H1 (cell line): ENCODE measurements around the gene DCUN1D4. TPM values are rescaled to one million over a fixed set of nuclear protein-coding genes. Genes with fewer than 3 reads are reported as not detected.

Source experiments
- CTCF ChIA-PET: fragments of 300-600 bp; sonication (Branson Sonifier 250); formaldehyde crosslinking; loops from one replicate; lab custom pipeline; 2021; ENCODE audit not compliant: partially characterized antibody; lab: Charles Lee
- POLR2A ChIA-PET: fragments of 300-600 bp; sonication (Branson Sonifier 250); formaldehyde crosslinking; loops from one replicate; lab custom pipeline; 2021; ENCODE audit warnings: inconsistent platforms; ENCODE audit not compliant: partially characterized antibody; lab: Charles Lee
- DNase-seq, 2 experiments: peaks; one replicate each; pipeline versions ENCODE4 v3.0.0 to v3.0.0-alpha.2; 2010 to 2022; ENCODE audit warnings: low spot score in 2 of 2, low read depth in 1 of 2, mixed read lengths in 1 of 2
- FAIRE-seq: peaks from 2 replicates; lab custom pipeline; 2011; peaks lifted over from hg19 to GRCh38; lab: Jason Lieb, UNC
- H2AFZ ChIP-seq: 2 replicates; pipeline ENCODE4 v1.8.1; 2012; ENCODE audit warnings: low read length, inconsistent platforms
- H2AK5ac ChIP-seq: 2 replicates; pipeline ENCODE4 v1.6.1; 2013; ENCODE audit warnings: low read depth, low read length
- H2BK120ac ChIP-seq: replicated peaks from 2 replicates; pipeline ENCODE3; 2013; ENCODE audit warnings: low read depth, low read length, inconsistent platforms
- H2BK12ac ChIP-seq: 2 replicates; pipeline ENCODE4 v1.6.1; 2013; ENCODE audit warnings: low read depth, low read length
- H2BK15ac ChIP-seq: 2 replicates; pipeline ENCODE4 v1.6.1; 2013; ENCODE audit warnings: low read length
- H2BK20ac ChIP-seq: 2 replicates; pipeline ENCODE4 v1.6.1; 2013; ENCODE audit warnings: low read length
- H2BK5ac ChIP-seq: 2 replicates; pipeline ENCODE4 v1.6.1; 2013; ENCODE audit warnings: low read depth, low read length
- H3K14ac ChIP-seq: 2 replicates; pipeline ENCODE4 v1.6.1; 2013; ENCODE audit warnings: inconsistent platforms; ENCODE audit not compliant: insufficient read length
- H3K18ac ChIP-seq: 2 replicates; pipeline ENCODE4 v1.6.1; 2013; ENCODE audit warnings: low read length; ENCODE audit errors: extremely low read depth
- H3K23ac ChIP-seq: 2 replicates; pipeline ENCODE4 v1.6.1; 2013; ENCODE audit warnings: inconsistent platforms; ENCODE audit not compliant: insufficient read length
- H3K23me2 ChIP-seq: 2 replicates; pipeline ENCODE4 v1.6.1; 2013; ENCODE audit warnings: low read depth, low read length
- H3K27ac ChIP-seq: 2 replicates; pipeline ENCODE4 v1.6.1; 2011; ENCODE audit warnings: low read depth, low read length, inconsistent platforms
- H3K27me3 ChIP-seq, 4 experiments: replicated peaks in 1 of 4; 1 replicate in 1 of 4; 2 replicates in 3 of 4; pipeline versions ENCODE4 v1.6.1 to v1.8.1; 2011 to 2013; ENCODE audit warnings: low read length in 3 of 4, mild to moderate bottlenecking in 3 of 4, inconsistent platforms in 2 of 4, mixed read lengths in 2 of 4, moderate library complexity in 1 of 4; ENCODE audit not compliant: control insufficient read depth in 3 of 4, insufficient read depth in 3 of 4; ENCODE audit errors: extremely low read depth in 1 of 4
- H3K36me3 ChIP-seq, 4 experiments: 2 replicates each; pipeline versions ENCODE4 v1.6.1 to v1.8.1; 2011 to 2013; ENCODE audit warnings: mild to moderate bottlenecking in 4 of 4, low read length in 3 of 4, moderate library complexity in 2 of 4, control low read depth in 1 of 4, inconsistent platforms in 1 of 4; ENCODE audit not compliant: insufficient read depth in 4 of 4, control insufficient read depth in 2 of 4
- H3K4ac ChIP-seq: replicated peaks from 2 replicates; pipeline ENCODE3; 2013; ENCODE audit warnings: low read length, low read depth, mixed read lengths, inconsistent platforms; ENCODE audit not compliant: insufficient read length
- H3K4me1 ChIP-seq, 4 experiments: replicated peaks in 1 of 4; 1 replicate in 1 of 4; 2 replicates in 3 of 4; pipeline versions ENCODE4 v1.6.1 to v1.8.1; 2011 to 2013; ENCODE audit warnings: low read length in 3 of 4, inconsistent platforms in 2 of 4, mixed read lengths in 1 of 4; ENCODE audit not compliant: insufficient read depth in 4 of 4, control insufficient read depth in 3 of 4
- H3K4me2 ChIP-seq, 2 experiments: 2 replicates each; pipeline versions ENCODE4 v1.6.1 to v1.8.1; 2011 to 2013; ENCODE audit warnings: low read depth in 2 of 2, low read length in 2 of 2, control low read depth in 1 of 2, inconsistent platforms in 1 of 2, mild to moderate bottlenecking in 1 of 2; ENCODE audit not compliant: insufficient read depth in 1 of 2
- H3K4me3 ChIP-seq, 4 experiments: fragments of 200-600, 300-600 bp in 1 of 4; sonication (generic), shearing (Covaris generic), sonication (Bioruptor Twin) in 1 of 4; 2 replicates each; pipeline versions ENCODE4 v1.5.1 to v1.8.1; 2011 to 2016; ENCODE audit warnings: low read length in 4 of 4, low read depth in 3 of 4, control low read depth in 2 of 4, inconsistent platforms in 2 of 4, mild to moderate bottlenecking in 2 of 4, mixed read lengths in 1 of 4, moderate library complexity in 1 of 4; ENCODE audit not compliant: insufficient read depth in 2 of 4; ENCODE audit errors: extremely low read depth in 1 of 4
- H3K56ac ChIP-seq: replicated peaks from 2 replicates; pipeline ENCODE3; 2013; ENCODE audit warnings: low read depth, mild to moderate bottlenecking, mixed read lengths, low read length, inconsistent platforms; ENCODE audit not compliant: insufficient read length
- H3K79me1 ChIP-seq: 2 replicates; pipeline ENCODE4 v1.6.1; 2013; ENCODE audit warnings: low read depth, low read length, control low read depth
- H3K79me2 ChIP-seq, 2 experiments: 2 replicates each; pipeline versions ENCODE4 v1.6.1 to v1.8.1; 2012 to 2013; ENCODE audit warnings: low read length in 2 of 2, mild to moderate bottlenecking in 2 of 2, inconsistent platforms in 1 of 2; ENCODE audit not compliant: insufficient read depth in 2 of 2, control insufficient read depth in 1 of 2
- H3K9ac ChIP-seq, 4 experiments: replicated peaks in 1 of 4; 1 replicate in 1 of 4; 2 replicates in 3 of 4; pipeline versions ENCODE4 v1.6.1 to v1.8.1; 2011 to 2013; ENCODE audit warnings: low read depth in 3 of 4, low read length in 3 of 4, control low read depth in 2 of 4, mild to moderate bottlenecking in 2 of 4, moderate library complexity in 2 of 4, inconsistent platforms in 1 of 4; ENCODE audit errors: extremely low read depth in 1 of 4
- H3K9me3 ChIP-seq, 2 experiments: 2 replicates each; pipeline versions ENCODE4 v1.6.1 to v1.8.1; 2012 to 2013; ENCODE audit warnings: mild to moderate bottlenecking in 2 of 2, moderate library complexity in 2 of 2, control low read depth in 1 of 2, inconsistent platforms in 1 of 2, low read depth in 1 of 2, low read length in 1 of 2, mixed read lengths in 1 of 2; ENCODE audit not compliant: insufficient read depth in 2 of 2
- H4K20me1 ChIP-seq, 2 experiments: replicated peaks in 1 of 2; 2 replicates each; pipeline versions ENCODE3 to v1.8.1; 2011 to 2013; ENCODE audit warnings: inconsistent platforms in 2 of 2, low read length in 2 of 2, mild to moderate bottlenecking in 1 of 2; ENCODE audit not compliant: insufficient read depth in 2 of 2, control insufficient read depth in 1 of 2
- H4K5ac ChIP-seq: 2 replicates; pipeline ENCODE4 v1.6.1; 2013; ENCODE audit warnings: low read length, low read depth, mixed read lengths, inconsistent platforms; ENCODE audit not compliant: insufficient read length
- H4K8ac ChIP-seq: 2 replicates; pipeline ENCODE4 v1.8.0; 2013; ENCODE audit warnings: mild to moderate bottlenecking, moderate library complexity, low read length, inconsistent platforms; ENCODE audit not compliant: insufficient read depth; ENCODE audit errors: extremely low read depth
- H4K91ac ChIP-seq: replicated peaks from 2 replicates; pipeline ENCODE3; 2013; ENCODE audit warnings: low read length, mixed read lengths, inconsistent platforms; ENCODE audit not compliant: insufficient read length
- TEAD4 ChIP-seq: IDR thresholded peaks from 2 replicates; pipeline ENCODE4 v1.6.1; 2012; ENCODE audit warnings: low read depth, low read length, inconsistent platforms, mixed read lengths
- WGBS, 2 experiments: shearing (Covaris generic) in 1 of 2; methylation state at CpG; one replicate each; pipeline versions ENCODE4 v1.1.6 to v1.1.7; 2013 to 2015; ENCODE audit warnings: low lambda C conversion rate in 2 of 2, mixed read lengths in 2 of 2, inconsistent platforms in 1 of 2, low coverage in 1 of 2, missing lambda C conversion rate in 1 of 2; ENCODE audit not compliant: insufficient replicate concordance in 2 of 2, insufficient coverage in 1 of 2, insufficient read length in 1 of 2; ENCODE audit errors: extremely low coverage in 1 of 2, missing lambda C conversion rate in 1 of 2; 5-methylcytosine and 5-hydroxymethylcytosine counted together
- polyA plus RNA-seq, 7 experiments: library from polyadenylated mRNA; depleted of rRNA in 3 of 7; stranded (reverse) in 5 of 7; unstranded in 2 of 7; fragments of >200 nt in 5 of 7; fragments of 200-250 nt in 2 of 7; gene quantifications; 1 replicate in 5 of 7; 2 replicates in 1 of 7; 4 replicates in 1 of 7; pipeline versions ENCODE4 v1.2.1 to v1.2.3, GENCODE V29; 2011 to 2013; ENCODE audit warnings: missing spikeins in 2 of 7, mixed read lengths in 2 of 7
- total RNA-seq: library from RNA; stranded (reverse); fragmentation: NEBNext Ultra II Directional; extraction: Animal tissue kit (Norgen Biotek cat#: 25700); gene quantifications from 2 replicates; pipeline ENCODE4 v1.2.1, GENCODE V29; 2021

Gene DCUN1D4
- total and polyA plus RNA-seq, 2 of the 8 experiments (the other 6 are each of a cell fraction or from before 2014, with no cell fraction given), result 22.9 to 55.9 TPM

DNA sequence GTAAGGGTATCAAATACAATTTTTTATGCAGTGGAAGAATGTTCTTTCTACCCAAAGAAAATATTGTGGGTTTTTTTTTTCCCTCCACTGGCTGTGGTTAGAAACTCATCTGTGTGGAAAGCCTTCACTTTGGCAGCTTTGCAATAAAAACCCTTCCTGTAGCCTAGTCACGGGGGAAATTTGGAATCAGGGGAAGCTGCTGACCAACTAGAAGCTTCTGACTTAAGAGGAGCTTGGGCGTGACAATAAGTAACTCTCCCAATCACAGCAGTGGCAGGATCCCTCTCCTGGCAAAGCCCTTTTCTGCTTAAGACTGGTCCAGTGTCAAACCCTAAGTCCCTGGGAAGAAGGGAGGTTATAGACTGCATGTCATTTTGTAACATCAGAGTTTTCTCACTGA lies 89.3 kb downstream of the DCUN1D4 start:
- H4K8ac ChIP-seq, result no peak overlapping the region
- H3K23ac ChIP-seq, result no peak overlapping the region
- 71% methylated on average over 2 of the region's 2 CpGs; no CpG with 5 or more reads in 1 of the 2 experiments for WGBS, 2 experiments
- no peaks in the 10 kb centered on the region for H3K79me2 ChIP-seq
- no peaks in the 10 kb centered on the region for H3K9me3 ChIP-seq
- no peak overlapping the region for H3K56ac ChIP-seq
- ChIA-PET CTCF (interaction anchor here (0.7 to 1.0 kb wide), 2 partner anchors 94 to 180 kb away, joined by 3 to 4 read pairs; no protein-coding TSS in a partner anchor), POLR2A (interaction anchor here (1.1 kb wide), 1 partner anchor 9 kb away, joined by 3 read pairs; no protein-coding TSS in a partner anchor)
- H2AFZ ChIP-seq, result no peak overlapping the region
- no peak overlapping the region for H3K27ac ChIP-seq
- DNase-seq (no peak), FAIRE-seq (no peak)
- no peak overlapping the region for H2BK5ac ChIP-seq
- H3K4ac ChIP-seq, result no peak overlapping the region
- H2AK5ac ChIP-seq, result no peak overlapping the region
- H3K14ac ChIP-seq, result no peak overlapping the region
- no peak overlapping the region for H2BK20ac ChIP-seq
- no peaks in the 10 kb centered on the region for H3K23me2 ChIP-seq
- H4K5ac ChIP-seq, result no peak overlapping the region
- H2BK12ac ChIP-seq, result no peak overlapping the region
- no peak overlapping the region for H2BK120ac ChIP-seq
- H3K18ac ChIP-seq, result no peak overlapping the region
- no peaks in the 10 kb centered on the region for H3K27me3 ChIP-seq
- H4K20me1 ChIP-seq, result no peaks in the 10 kb centered on the region
- no peak overlapping the region for H3K4me3 ChIP-seq
- H3K36me3 ChIP-seq, result no peaks in the 10 kb centered on the region
- no peaks in the 10 kb centered on the region for H3K4me1 ChIP-seq
- TF ChIP-seq TEAD4, result no peak
- H3K4me2 ChIP-seq, result no peak overlapping the region
- H4K91ac ChIP-seq, result no peak overlapping the region
- no peaks in the 10 kb centered on the region for H3K79me1 ChIP-seq
- H2BK15ac ChIP-seq, result no peak overlapping the region
- no peak overlapping the region for H3K9ac ChIP-seq
